AG04450 (cell line): ENCODE data around the gene WAS. TPM values are rescaled to one million over a fixed set of nuclear protein-coding genes. Genes with fewer than 3 reads are reported as not detected.

Experiments used
- CTCF ChIA-PET: fragments of 300-600, 350-600 bp; formaldehyde crosslinking; extraction: SDS; loops from one replicate; lab custom pipeline; 2022; ENCODE audit warnings: antibody characterized with exemption, inconsistent platforms; lab: Charles Lee
- POLR2A ChIA-PET: fragments of 350-600 bp; formaldehyde crosslinking; extraction: SDS; loops from one replicate; lab custom pipeline; 2021; ENCODE audit warnings: antibody characterized with exemption, inconsistent platforms; lab: Yijun Ruan, JAX
- DNase-seq: peaks from one replicate; pipeline ENCODE4 v3.0.0-alpha.2; 2011; ENCODE audit warnings: low read depth, low spot score
- H3K27ac ChIP-seq: one replicate; pipeline ENCODE4 v1.5.1; 2012; ENCODE audit warnings: low read depth, low read length, control low read depth
- H3K27me3 ChIP-seq: one replicate; pipeline ENCODE4 v1.6.0; 2012; ENCODE audit warnings: low read length; ENCODE audit not compliant: control insufficient read depth, insufficient read depth
- H3K4me3 ChIP-seq: 2 replicates; pipeline ENCODE4 v1.5.1; 2011; ENCODE audit warnings: mild to moderate bottlenecking, low read depth, low read length, control low read depth
- H3K9me3 ChIP-seq: 2 replicates; pipeline ENCODE4 v1.5.1; 2012; ENCODE audit warnings: low read length; ENCODE audit not compliant: control insufficient read depth, insufficient read depth
- polyA plus RNA-seq: library from polyadenylated mRNA; depleted of rRNA; stranded (reverse); fragments of >200 nt; gene quantifications from 2 replicates; pipeline ENCODE4 v1.2.3, GENCODE V29; 2011
- TF ChIP-seq, protein P1 (sequence below): IDR thresholded peaks from 2 replicates; pipeline ENCODE4 v1.5.1; 2011; ENCODE audit warnings: low read depth, low read length, control low read depth, inconsistent platforms

Gene WAS
- polyA plus RNA-seq, 1 experiment = not detected

DNA sequence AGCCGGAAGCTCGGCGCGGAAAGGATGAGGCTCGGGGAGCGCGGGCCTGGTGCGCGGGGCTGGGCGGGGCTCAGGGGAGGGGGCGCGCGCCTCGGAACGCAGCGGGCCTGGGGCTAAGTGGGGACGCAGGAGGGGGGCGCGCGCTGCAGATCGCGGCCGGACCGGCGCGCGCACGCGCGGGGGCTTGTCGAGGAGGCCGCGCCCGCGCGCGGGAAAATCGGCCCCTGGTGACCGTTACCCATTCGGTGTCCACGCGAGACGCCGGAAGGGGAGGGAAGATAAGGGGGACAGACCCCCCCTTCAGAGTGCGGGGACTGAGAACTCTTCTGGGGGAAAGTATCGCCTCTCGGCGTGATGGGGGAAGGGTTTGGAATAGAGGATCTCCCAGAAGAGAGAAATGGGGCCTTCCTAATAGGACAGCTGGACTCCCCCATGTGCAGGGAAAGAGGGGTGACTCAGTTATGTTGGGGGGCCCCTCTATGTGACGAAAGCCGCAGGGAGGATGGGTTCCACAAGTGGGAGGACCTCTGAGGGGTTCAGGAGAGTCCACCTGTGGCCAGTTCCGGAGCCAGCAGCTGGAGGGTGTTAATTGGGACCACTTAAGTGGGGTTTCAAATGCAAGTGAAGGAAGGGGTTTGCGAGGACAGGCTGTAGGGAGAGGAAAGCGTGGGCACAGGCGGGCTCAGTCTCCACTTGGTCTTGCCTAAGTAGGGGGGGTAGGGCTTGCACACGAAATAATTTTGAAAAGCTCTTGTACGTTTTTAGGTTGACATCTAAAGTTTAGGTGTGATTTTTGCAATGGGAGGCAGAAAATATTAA is 13.5 kb downstream of the WAS start:
- DNase-seq = no peak
- Histone ChIP-seq H3K4me3 (peak overlapping the region; percentile 62), H3K27me3 (no peaks in the 10 kb centered on the region), H3K27ac (no peak overlapping the region), H3K9me3 (no peaks in the 10 kb centered on the region)
- TF ChIP-seq, protein P1, sequence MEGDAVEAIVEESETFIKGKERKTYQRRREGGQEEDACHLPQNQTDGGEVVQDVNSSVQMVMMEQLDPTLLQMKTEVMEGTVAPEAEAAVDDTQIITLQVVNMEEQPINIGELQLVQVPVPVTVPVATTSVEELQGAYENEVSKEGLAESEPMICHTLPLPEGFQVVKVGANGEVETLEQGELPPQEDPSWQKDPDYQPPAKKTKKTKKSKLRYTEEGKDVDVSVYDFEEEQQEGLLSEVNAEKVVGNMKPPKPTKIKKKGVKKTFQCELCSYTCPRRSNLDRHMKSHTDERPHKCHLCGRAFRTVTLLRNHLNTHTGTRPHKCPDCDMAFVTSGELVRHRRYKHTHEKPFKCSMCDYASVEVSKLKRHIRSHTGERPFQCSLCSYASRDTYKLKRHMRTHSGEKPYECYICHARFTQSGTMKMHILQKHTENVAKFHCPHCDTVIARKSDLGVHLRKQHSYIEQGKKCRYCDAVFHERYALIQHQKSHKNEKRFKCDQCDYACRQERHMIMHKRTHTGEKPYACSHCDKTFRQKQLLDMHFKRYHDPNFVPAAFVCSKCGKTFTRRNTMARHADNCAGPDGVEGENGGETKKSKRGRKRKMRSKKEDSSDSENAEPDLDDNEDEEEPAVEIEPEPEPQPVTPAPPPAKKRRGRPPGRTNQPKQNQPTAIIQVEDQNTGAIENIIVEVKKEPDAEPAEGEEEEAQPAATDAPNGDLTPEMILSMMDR = no peak
- ChIA-PET CTCF (no interaction called here), POLR2A (interaction anchor here (0.6 to 2.0 kb wide), 4 partner anchors 21 to 1497 kb away, joined by 3 to 9 read pairs (median 3); partner anchors contain the start of genes PQBP1 and TIMM17B)

DNA sequence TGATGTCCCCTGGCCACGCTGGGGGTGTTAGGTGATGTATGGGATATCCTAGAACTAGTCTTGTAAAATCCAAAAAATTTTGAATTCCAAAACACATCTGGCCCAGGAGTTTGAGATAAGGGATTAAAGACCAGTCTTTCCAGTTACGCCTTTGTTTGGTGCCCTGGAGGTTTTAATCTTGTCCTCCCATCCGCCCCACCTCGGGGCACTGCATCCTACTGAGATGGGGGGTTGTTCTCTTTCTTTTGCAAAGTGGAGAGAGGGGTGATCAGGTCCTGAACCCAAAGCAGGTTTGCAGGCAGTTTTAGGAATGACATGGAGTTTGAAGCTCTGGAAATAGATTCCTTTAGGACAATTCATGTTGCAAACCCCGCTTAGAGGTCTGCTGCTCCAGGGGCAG is 14.7 kb downstream of the WAS start:
- H3K9me3 ChIP-seq = no peaks in the 10 kb centered on the region
- no peak overlapping the region for H3K27ac ChIP-seq
- CTCF ChIA-PET = no interaction called here
- TF ChIP-seq, protein P1 = no peak
- DNase-seq = no peak
- POLR2A ChIA-PET = no interaction called here
- no peak overlapping the region for H3K4me3 ChIP-seq
- no peaks in the 10 kb centered on the region for H3K27me3 ChIP-seq

DNA sequence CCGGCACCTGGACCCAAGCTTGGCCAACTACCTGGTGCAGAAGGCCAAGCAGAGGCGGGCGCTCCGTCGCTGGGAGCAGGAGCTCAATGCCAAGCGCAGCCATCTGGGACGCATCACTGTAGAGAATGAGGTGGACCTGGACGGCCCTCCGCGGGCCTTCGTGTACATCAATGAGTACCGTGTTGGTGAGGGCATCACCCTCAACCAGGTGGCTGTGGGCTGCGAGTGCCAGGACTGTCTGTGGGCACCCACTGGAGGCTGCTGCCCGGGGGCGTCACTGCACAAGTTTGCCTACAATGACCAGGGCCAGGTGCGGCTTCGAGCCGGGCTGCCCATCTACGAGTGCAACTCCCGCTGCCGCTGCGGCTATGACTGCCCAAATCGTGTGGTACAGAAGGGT is 16.6 kb downstream of the WAS start:
- no peaks in the 10 kb centered on the region for H3K9me3 ChIP-seq
- DNase-seq = no peak
- no peak overlapping the region for H3K4me3 ChIP-seq
- TF ChIP-seq, protein P1 = no peak
- ChIA-PET POLR2A (no interaction called here), CTCF (no interaction called here)
- H3K27ac ChIP-seq = no peak overlapping the region
- no peaks in the 10 kb centered on the region for H3K27me3 ChIP-seq

DNA sequence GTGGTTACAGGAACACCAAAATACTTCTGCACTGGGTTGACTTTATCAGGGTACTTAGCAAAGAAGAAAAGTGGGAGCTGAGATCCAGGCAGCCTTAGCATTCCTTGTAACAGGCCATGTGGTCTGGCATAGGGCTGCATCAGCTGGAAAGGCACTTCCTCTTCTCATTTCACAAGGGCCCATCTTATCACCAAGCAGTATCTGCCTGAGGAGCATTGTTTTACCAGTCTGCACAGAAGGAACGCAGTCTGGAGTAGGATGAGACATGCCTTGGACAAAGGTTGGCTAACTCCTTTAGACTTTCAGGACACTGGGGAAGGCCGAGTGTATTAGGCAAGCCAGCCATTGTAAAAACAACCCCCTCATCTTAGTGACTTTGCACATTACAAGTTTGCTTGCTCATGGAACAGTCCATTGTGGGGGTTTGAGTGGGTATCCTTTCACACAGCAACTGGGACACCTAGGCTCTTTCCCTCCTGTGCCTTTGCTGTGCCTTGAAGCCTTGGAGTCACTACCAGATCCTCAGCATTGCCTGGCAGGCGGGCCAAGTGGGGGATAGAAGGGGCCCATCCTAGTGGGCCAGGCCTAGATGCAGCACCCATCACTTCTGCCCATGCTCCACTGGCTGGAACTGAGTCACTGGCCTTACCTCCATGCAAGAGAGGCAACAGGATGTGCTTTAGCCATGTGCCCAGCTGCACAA is 17.5 kb downstream of the WAS start:
- CTCF ChIA-PET = no interaction called here
- Histone ChIP-seq H3K4me3 (no peak overlapping the region), H3K9me3 (no peaks in the 10 kb centered on the region), H3K27ac (no peak overlapping the region), H3K27me3 (no peaks in the 10 kb centered on the region)
- TF ChIP-seq, protein P1 = no peak
- POLR2A ChIA-PET = no interaction called here
- DNase-seq = no peak

DNA sequence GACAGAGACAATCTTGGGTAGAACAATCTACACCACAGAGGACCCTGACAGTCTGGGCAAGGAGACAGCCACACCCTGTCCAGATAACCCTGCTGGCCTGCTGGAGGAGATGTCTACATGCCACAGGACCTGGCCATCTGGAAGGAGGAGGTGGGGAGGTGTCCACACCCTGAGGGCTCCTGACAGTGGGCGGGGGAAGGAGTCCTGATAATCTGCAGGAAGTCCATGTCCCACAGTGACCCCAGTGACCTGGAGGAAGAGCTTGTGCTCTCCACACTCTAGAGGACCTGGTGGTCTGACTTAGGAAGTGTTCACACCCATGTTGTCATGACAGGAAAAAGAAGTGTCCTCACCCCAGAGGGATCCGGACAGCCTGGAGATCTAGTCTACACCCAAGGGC is 18.4 kb downstream of the WAS start:
- ChIA-PET POLR2A (interaction anchor here (0.9 kb wide), 1 partner anchor 35 kb away, joined by 3 read pairs; no protein-coding TSS in a partner anchor), CTCF (no interaction called here)
- no peaks in the 10 kb centered on the region for H3K27me3 ChIP-seq
- H3K4me3 ChIP-seq = no peak overlapping the region
- TF ChIP-seq, protein P1 = no peak
- no peak overlapping the region for H3K27ac ChIP-seq
- no peaks in the 10 kb centered on the region for H3K9me3 ChIP-seq
- DNase-seq = no peak
